Stimulated activated CD8-positive, alpha-beta memory T cell treated with anti-CD3 and anti-CD28 coated beads, Interleukin-15, amount 100 ng/mL, for 4 hours (primary cell): ENCODE results near the gene PRPF40B.
"Not testable (repeated sequence)": the region's sequence is repeated elsewhere in the genome, so short reads cannot be mapped to it uniquely, and the experiment has no call there.

Source experiments
- DNase-seq, 2 donors: peaks; one replicate each; pipeline ENCODE4 v3.0.0-alpha.2; 2020; ENCODE audit warnings: low read depth in 2 of 2

The PRPF40B gene

GRCh38 chr12:49623142-49623904, at the start of gene PRPF40B:
TSS of gene PRPF40B (plus strand) at chr12:49623561. CDS start at chr12:49623591, 30 bp downstream.
- DNase-seq = peak; percentile 61 to 66

DNA sequence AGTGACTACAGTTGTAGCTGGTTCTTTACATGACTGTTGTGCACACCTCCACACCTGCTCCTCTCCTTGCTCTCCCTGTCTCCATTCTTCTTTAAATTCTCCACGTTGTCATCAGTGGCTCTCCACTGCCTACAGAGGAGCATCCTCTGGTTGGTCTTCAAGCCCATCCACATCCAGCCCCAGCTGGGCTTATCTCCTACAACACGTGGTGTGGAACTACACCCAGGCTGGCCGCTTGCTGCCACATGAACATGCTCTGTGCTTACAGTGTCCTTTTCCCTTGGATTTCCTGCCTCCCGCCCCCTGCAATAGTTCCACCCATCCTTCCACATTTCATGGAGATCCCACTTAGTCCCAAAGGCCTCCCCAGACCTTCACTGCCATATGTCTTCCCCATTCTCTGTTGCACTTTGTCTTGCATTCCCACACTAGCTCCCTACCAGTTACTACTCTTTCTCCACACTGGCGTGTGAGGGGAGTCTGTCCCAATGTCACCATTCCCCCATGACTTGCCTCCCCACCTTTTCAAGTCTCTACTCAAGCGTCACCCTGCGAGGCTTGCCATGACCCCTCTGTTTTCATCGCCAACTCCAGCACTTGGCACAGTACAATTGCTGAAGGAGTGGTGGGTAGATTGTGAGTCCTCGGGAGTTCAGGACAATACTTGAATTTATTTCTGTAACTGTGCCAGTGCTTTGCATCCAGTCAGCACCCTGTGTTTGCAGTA, 45.6 kb upstream of the PRPF40B start:
- DNase-seq = no peak

DNA sequence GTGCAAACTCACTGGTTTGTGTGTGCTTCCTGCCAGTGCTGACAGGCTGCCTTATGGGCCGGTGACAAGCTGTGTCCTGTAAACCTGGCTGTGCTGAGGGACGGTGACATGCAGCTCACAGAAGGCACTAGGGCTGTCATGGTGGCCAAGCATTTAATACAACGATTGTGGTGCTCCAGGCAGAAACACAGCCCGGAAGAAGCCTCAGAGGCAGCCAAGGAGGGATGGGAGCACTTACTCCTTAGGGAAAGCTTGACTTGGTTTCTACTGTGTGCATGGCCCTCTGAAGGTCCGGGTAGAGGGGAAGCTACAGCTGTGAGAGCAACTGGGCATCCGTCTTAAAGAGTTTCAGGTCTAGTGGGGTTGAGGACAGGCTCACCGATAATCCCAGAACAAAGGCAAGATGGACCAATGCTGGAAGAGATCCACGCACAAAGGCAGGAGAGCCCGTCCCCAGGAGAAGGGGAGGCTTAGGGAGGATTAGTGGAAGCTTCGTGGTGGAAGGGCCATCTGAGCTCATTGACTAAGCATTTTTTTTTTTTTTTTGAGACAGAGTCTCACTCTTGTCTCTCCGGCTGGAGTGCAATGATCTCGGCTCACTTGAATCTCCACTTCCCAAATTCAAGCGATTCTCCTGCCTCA, 44.8 kb upstream of the PRPF40B start:
- DNase-seq = no peak

DNA sequence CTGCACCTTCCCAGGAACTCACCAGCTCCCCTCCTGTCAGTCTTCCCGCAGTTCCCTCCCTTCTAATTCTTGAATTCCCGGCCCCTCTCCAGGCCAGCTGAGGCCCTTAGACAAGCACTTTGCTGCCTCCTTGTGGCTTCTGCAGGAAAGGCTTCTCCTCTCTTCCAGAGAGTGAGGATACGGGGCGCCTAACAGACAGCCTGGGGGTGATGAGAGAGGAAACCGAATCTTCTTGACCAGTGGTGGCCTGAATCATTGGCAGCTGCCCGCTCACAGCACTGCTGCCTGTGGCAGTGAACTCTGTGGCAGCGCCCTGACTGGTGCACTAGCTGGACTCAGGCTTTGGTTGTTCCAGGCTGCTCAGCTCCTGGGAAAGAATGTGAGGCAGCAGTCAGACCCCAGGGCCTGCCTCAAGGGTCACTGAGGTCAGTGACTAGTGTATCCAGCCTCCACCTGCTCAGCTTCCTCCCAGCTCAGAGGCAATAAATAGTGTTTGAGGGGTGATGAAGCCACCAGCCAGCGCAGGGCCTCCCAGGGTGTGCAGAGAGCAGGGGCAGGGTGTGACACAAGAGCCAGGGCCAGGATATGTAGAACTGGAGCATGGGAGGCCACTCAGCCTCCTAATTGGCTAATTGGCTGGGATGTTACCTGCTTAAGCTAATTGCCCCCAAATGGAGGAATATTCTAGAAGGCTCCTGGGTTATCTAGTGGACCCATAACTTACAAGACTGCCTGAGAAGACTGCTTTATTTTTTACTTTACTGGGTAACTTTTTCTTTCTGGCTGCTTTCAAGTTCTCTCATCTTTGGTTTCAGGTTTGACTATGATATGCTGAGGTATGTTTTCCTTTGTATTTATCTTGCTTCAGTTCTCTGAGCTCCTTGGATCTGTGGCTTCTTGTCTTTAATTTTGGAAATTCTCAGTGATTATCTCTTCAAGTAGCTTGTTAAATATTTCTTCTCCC, 42.5 kb upstream of the PRPF40B start:
- DNase-seq = no peak

DNA sequence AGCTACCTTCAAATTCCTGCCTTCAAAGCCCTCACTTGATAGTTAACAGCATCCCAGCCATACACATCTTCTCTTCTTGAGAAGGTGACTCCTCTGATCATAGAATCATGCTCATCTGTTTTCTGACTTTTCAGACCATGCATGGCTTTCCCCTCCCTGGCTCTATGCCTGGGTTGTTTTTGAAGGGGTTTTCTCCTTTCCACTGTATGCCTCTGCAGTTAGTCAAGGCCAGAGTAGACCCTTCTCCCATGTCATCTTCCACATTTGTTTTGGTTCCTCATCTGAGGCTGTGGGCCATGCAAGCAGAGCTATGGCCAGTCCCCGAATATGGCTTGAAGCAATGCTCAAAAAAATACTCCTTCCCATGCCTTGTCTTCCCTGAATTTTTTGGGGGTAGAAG, 41.2 kb upstream of the PRPF40B start:
- no peak for DNase-seq

- DNase-seq = no peak
Observed at GRCh38 chr12:49582850-49583249, 40.5 kb upstream of the PRPF40B start.

DNA sequence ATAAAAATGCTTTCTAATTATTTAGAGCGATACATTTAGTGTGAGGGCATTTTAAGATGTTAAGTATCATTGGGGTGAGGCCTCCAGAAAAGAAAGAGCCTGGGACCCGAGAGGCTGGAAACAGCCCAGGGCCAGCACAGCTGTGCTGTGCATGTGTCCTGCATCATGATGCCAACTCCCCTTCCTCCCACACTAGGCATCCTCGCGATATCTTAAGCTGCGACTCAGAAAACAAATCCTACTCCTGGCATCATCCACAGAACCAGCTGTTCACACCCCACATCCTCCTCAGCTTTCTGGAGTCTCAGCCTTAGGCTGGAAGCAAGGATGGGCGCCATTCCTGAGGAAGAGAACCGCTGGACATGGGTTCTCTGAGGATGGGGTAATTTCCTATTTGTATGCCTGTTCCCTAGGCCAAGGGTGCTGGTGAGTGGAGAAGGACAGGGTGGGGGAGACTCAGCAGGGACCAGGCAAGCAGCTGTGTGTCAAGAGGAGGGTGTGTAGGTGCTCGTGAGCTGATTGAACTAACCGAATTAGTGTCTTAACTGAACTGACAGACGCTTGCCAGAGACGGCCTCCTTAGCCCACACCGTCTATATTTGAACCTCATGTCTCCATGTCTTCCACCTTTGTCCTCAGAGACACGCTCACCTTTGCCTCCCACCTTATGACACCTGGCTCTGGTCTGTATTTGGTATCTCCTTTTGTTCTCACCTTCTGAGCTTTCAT, 39.8 kb upstream of the PRPF40B start:
- DNase-seq = no peak

DNA sequence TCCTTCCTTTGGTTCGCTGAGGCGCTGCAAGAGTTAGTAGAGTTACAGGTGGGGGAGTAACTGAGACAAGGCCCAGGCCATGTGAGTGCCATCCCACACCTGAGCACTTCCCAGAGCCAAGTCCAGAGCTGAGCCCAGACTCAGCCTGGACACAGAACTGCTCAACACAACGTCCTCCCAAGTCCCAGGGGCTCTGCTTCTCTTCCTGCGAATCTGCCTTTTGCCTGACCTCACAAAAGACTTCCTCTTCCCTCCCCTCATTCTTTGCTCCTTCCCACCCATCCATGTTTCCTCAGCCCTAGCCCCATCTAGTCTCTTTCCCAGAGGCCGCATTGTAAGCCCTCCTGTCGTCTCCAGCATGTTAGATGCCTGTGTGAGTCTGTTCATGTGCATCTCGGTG, 38.8 kb upstream of the PRPF40B start:
- DNase-seq = no peak

DNA sequence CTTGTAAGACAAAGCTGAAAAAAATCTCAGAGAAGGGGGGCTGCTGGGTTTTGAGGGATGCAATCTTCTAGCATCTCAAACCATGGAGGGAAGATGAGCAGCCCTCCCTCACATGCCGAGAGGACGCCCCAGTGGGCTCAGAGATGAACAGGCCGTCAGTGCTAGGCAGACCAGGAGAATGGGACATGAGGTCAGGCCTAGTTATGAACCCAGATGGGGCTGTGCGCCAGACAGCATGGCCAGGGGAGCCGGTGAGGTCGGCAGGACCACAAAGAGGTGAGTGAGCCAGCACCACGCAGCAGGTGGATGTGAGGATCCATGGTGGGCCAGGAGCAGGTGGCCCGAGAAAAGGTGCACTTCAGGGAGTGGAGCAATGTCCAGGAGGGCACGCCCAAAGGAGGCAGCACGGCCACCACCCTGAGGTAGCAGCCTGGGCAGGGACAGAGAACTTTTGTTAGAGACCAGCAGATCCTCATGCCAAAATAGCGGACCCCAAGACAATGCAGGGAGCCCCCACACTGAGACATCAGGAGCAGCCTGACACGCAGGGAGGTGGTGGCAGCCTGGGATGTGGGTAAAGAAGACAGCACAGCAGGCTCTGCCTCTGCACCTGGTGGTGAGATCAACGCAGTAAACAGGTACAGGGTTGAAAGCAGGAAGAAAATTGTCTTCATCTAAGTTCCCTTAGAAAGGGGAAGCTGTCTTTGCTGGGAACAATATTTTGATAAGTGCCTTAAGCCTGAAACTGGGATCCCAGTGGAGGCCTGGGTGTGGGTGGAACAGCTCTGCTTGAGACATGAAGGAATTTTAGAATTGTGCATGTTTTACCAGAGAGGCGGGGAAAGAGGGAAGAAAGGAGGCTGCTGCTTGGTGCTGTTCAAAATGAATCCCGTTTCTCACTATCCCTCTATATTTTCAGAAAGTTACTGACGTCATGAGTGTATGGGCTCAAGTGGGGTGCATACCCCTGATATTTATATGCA, 37.6 kb upstream of the PRPF40B start:
- no peak for DNase-seq

GRCh38 chr12:49587174-49587908, 36.0 kb upstream of the PRPF40B start:
- DNase-seq = no peak

- DNase-seq = no peak
Observed at GRCh38 chr12:49588281-49588680, 35.1 kb upstream of the PRPF40B start.

DNA sequence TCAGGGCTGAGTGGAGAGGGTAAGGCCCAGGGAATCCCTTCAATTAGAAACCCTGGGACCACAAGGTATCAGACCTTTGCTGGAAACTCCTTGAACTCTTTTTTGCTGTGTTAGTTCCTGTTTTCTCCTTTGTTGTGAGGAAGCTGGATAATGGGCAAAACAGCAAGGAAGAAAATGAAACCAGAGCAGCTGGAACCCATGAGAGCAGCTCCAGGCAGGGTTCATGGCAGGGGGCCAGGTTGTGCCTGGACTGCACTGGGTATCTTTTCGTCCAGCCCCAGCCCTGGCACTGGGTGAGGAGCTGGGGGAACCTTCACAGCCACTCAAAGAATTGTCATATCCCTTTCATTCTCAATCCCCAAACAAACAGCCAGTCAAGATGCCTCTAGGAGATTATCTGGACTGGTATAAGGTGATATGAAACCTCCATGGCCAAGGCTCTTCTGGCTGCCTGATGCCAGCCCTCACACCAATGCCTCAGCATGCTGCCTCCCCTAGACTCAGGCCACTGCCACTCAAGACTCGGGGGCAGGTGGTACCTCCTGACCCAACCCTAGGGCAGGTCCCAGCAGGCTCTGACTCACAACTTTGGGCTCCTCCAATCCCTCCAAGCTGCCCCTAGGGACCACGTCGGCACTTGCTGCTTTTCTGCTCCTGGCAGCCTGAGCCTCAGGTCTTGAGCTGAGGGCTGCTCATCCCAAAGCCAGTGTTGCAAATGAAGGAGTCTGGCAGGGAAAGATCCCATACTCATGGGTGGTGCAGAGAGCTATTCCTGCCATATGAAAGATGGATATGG, 34.4 kb upstream of the PRPF40B start:
- DNase-seq = no peak

DNA sequence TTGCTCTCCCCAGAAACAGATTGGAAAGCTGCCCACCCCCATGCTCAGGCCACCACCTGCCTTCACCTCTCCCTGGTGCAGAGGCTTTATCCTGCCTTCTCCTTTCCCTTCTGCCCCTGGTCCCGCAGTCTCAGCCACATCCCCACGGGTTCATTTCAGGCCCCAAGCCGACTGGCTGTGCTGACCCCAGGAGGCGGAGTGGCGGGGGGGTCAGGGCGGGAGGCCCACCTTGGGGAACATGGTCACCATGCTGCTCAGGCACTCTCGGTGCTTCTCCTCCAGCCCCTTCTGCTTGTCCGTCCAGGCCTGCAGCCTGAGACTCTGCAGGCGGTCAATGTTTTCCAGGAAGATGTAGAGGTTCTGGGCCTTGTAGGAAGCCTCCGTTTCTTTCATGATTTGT, 24.8 kb upstream of the PRPF40B start:
- DNase-seq = no peak

DNA sequence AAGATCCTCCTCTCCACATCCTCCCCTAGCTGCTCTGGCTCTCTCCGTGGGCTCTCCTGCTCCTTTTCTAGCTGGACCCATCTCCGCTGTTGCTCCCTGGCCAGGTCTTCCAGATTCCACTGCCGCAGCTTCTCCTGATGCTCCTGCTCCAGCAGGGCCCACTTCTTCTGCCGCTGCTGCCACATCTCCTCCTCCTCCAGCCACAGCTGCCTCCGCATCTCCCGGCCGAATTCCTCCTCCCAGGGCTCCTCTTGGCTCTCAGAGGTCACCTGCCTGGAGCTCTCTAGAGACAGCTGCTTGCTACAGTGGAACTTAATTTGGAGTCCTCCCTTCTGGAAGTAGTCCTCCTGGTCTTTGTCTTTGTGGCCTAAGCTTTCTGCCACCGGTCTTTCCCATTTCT, 23.4 kb upstream of the PRPF40B start:
- DNase-seq = no peak

DNA sequence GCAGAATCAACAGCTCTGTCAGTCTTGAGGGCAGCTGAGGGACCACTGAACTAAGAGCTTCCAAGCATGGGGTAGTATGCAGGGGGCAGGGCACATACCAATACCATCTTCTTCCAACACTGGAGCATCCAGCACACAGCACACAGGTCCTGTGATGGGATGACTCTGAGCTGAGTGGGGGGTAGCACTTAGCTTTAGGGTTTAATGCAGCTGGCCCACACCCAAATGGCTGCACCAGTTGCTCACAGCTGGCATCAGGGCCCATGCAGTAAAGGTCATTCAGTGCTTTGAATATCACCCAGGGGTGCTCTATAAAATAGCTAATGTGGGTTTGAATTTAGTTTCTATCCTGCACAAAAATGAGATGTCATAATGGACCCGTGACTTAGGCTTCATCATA, 19.6 kb upstream of the PRPF40B start:
- DNase-seq = no peak

- DNase-seq = no peak
Observed at GRCh38 chr12:49604856-49605255, 18.5 kb upstream of the PRPF40B start.

DNA sequence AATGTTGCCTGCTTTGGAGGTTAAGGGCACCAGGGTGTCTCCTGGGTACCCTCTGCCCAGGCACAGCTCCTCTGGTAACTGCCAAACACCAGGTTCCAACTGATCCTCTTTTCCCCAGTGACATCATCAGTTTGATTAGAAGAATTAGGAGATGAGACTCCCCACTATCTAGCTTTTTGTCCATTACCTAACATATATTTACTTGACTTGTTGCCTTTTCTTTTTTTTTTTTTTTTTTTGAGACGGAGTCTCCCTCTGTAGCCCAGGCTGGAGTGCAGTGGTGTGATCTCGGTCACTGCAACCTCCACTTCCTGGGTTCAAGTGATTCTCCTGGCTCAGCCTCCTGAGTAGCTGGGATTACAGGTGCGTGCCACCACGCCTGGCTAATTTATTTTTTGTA, 17.8 kb upstream of the PRPF40B start, which contains the start of gene FAM186B:
Gene FAM186B, minus strand, starts transcription at position 101 of the 400 bp plus-strand sequence. CDS start 162 bp downstream, outside the sequence.
- not testable (repeated sequence) for DNase-seq
